H1 (cell line): ENCODE results near the gene CAMTA1. TPM values are rescaled to one million over a fixed set of nuclear protein-coding genes. Genes with fewer than 3 reads are reported as not detected.

Experiments used
- CTCF ChIA-PET: fragments of 300-600 bp; sonication (Branson Sonifier 250); formaldehyde crosslinking; loops from one replicate; lab custom pipeline; 2021; ENCODE audit not compliant: partially characterized antibody; lab: Charles Lee
- POLR2A ChIA-PET: fragments of 300-600 bp; sonication (Branson Sonifier 250); formaldehyde crosslinking; loops from one replicate; lab custom pipeline; 2021; ENCODE audit warnings: inconsistent platforms; ENCODE audit not compliant: partially characterized antibody; lab: Charles Lee
- DNase-seq, 2 experiments: peaks; one replicate each; pipeline versions ENCODE4 v3.0.0 to v3.0.0-alpha.2; 2010 to 2022; ENCODE audit warnings: low spot score in 2 of 2, low read depth in 1 of 2, mixed read lengths in 1 of 2
- FAIRE-seq: peaks from 2 replicates; lab custom pipeline; 2011; peaks lifted over from hg19 to GRCh38; lab: Jason Lieb, UNC
- H2AFZ ChIP-seq: 2 replicates; pipeline ENCODE4 v1.8.1; 2012; ENCODE audit warnings: low read length, inconsistent platforms
- H2AK5ac ChIP-seq: 2 replicates; pipeline ENCODE4 v1.6.1; 2013; ENCODE audit warnings: low read depth, low read length
- H2BK120ac ChIP-seq: replicated peaks from 2 replicates; pipeline ENCODE3; 2013; ENCODE audit warnings: low read depth, low read length, inconsistent platforms
- H2BK12ac ChIP-seq: 2 replicates; pipeline ENCODE4 v1.6.1; 2013; ENCODE audit warnings: low read depth, low read length
- H2BK15ac ChIP-seq: 2 replicates; pipeline ENCODE4 v1.6.1; 2013; ENCODE audit warnings: low read length
- H2BK20ac ChIP-seq: 2 replicates; pipeline ENCODE4 v1.6.1; 2013; ENCODE audit warnings: low read length
- H2BK5ac ChIP-seq: 2 replicates; pipeline ENCODE4 v1.6.1; 2013; ENCODE audit warnings: low read depth, low read length
- H3K14ac ChIP-seq: 2 replicates; pipeline ENCODE4 v1.6.1; 2013; ENCODE audit warnings: inconsistent platforms; ENCODE audit not compliant: insufficient read length
- H3K18ac ChIP-seq: 2 replicates; pipeline ENCODE4 v1.6.1; 2013; ENCODE audit warnings: low read length; ENCODE audit errors: extremely low read depth
- H3K23ac ChIP-seq: 2 replicates; pipeline ENCODE4 v1.6.1; 2013; ENCODE audit warnings: inconsistent platforms; ENCODE audit not compliant: insufficient read length
- H3K23me2 ChIP-seq: 2 replicates; pipeline ENCODE4 v1.6.1; 2013; ENCODE audit warnings: low read depth, low read length
- H3K27ac ChIP-seq: 2 replicates; pipeline ENCODE4 v1.6.1; 2011; ENCODE audit warnings: low read depth, low read length, inconsistent platforms
- H3K27me3 ChIP-seq, 4 experiments: replicated peaks in 1 of 4; 1 replicate in 1 of 4; 2 replicates in 3 of 4; pipeline versions ENCODE4 v1.6.1 to v1.8.1; 2011 to 2013; ENCODE audit warnings: low read length in 3 of 4, mild to moderate bottlenecking in 3 of 4, inconsistent platforms in 2 of 4, mixed read lengths in 2 of 4, moderate library complexity in 1 of 4; ENCODE audit not compliant: control insufficient read depth in 3 of 4, insufficient read depth in 3 of 4; ENCODE audit errors: extremely low read depth in 1 of 4
- H3K36me3 ChIP-seq, 4 experiments: 2 replicates each; pipeline versions ENCODE4 v1.6.1 to v1.8.1; 2011 to 2013; ENCODE audit warnings: mild to moderate bottlenecking in 4 of 4, low read length in 3 of 4, moderate library complexity in 2 of 4, control low read depth in 1 of 4, inconsistent platforms in 1 of 4; ENCODE audit not compliant: insufficient read depth in 4 of 4, control insufficient read depth in 2 of 4
- H3K4ac ChIP-seq: replicated peaks from 2 replicates; pipeline ENCODE3; 2013; ENCODE audit warnings: low read length, low read depth, mixed read lengths, inconsistent platforms; ENCODE audit not compliant: insufficient read length
- H3K4me1 ChIP-seq, 4 experiments: replicated peaks in 1 of 4; 1 replicate in 1 of 4; 2 replicates in 3 of 4; pipeline versions ENCODE4 v1.6.1 to v1.8.1; 2011 to 2013; ENCODE audit warnings: low read length in 3 of 4, inconsistent platforms in 2 of 4, mixed read lengths in 1 of 4; ENCODE audit not compliant: insufficient read depth in 4 of 4, control insufficient read depth in 3 of 4
- H3K4me2 ChIP-seq, 2 experiments: 2 replicates each; pipeline versions ENCODE4 v1.6.1 to v1.8.1; 2011 to 2013; ENCODE audit warnings: low read depth in 2 of 2, low read length in 2 of 2, control low read depth in 1 of 2, inconsistent platforms in 1 of 2, mild to moderate bottlenecking in 1 of 2; ENCODE audit not compliant: insufficient read depth in 1 of 2
- H3K4me3 ChIP-seq, 4 experiments: fragments of 200-600, 300-600 bp in 1 of 4; sonication (generic), shearing (Covaris generic), sonication (Bioruptor Twin) in 1 of 4; 2 replicates each; pipeline versions ENCODE4 v1.5.1 to v1.8.1; 2011 to 2016; ENCODE audit warnings: low read length in 4 of 4, low read depth in 3 of 4, control low read depth in 2 of 4, inconsistent platforms in 2 of 4, mild to moderate bottlenecking in 2 of 4, mixed read lengths in 1 of 4, moderate library complexity in 1 of 4; ENCODE audit not compliant: insufficient read depth in 2 of 4; ENCODE audit errors: extremely low read depth in 1 of 4
- H3K56ac ChIP-seq: replicated peaks from 2 replicates; pipeline ENCODE3; 2013; ENCODE audit warnings: low read depth, mild to moderate bottlenecking, mixed read lengths, low read length, inconsistent platforms; ENCODE audit not compliant: insufficient read length
- H3K79me1 ChIP-seq: 2 replicates; pipeline ENCODE4 v1.6.1; 2013; ENCODE audit warnings: low read depth, low read length, control low read depth
- H3K79me2 ChIP-seq, 2 experiments: 2 replicates each; pipeline versions ENCODE4 v1.6.1 to v1.8.1; 2012 to 2013; ENCODE audit warnings: low read length in 2 of 2, mild to moderate bottlenecking in 2 of 2, inconsistent platforms in 1 of 2; ENCODE audit not compliant: insufficient read depth in 2 of 2, control insufficient read depth in 1 of 2
- H3K9ac ChIP-seq, 4 experiments: replicated peaks in 1 of 4; 1 replicate in 1 of 4; 2 replicates in 3 of 4; pipeline versions ENCODE4 v1.6.1 to v1.8.1; 2011 to 2013; ENCODE audit warnings: low read depth in 3 of 4, low read length in 3 of 4, control low read depth in 2 of 4, mild to moderate bottlenecking in 2 of 4, moderate library complexity in 2 of 4, inconsistent platforms in 1 of 4; ENCODE audit errors: extremely low read depth in 1 of 4
- H3K9me3 ChIP-seq, 2 experiments: 2 replicates each; pipeline versions ENCODE4 v1.6.1 to v1.8.1; 2012 to 2013; ENCODE audit warnings: mild to moderate bottlenecking in 2 of 2, moderate library complexity in 2 of 2, control low read depth in 1 of 2, inconsistent platforms in 1 of 2, low read depth in 1 of 2, low read length in 1 of 2, mixed read lengths in 1 of 2; ENCODE audit not compliant: insufficient read depth in 2 of 2
- H4K20me1 ChIP-seq, 2 experiments: replicated peaks in 1 of 2; 2 replicates each; pipeline versions ENCODE3 to v1.8.1; 2011 to 2013; ENCODE audit warnings: inconsistent platforms in 2 of 2, low read length in 2 of 2, mild to moderate bottlenecking in 1 of 2; ENCODE audit not compliant: insufficient read depth in 2 of 2, control insufficient read depth in 1 of 2
- H4K5ac ChIP-seq: 2 replicates; pipeline ENCODE4 v1.6.1; 2013; ENCODE audit warnings: low read length, low read depth, mixed read lengths, inconsistent platforms; ENCODE audit not compliant: insufficient read length
- H4K8ac ChIP-seq: 2 replicates; pipeline ENCODE4 v1.8.0; 2013; ENCODE audit warnings: mild to moderate bottlenecking, moderate library complexity, low read length, inconsistent platforms; ENCODE audit not compliant: insufficient read depth; ENCODE audit errors: extremely low read depth
- H4K91ac ChIP-seq: replicated peaks from 2 replicates; pipeline ENCODE3; 2013; ENCODE audit warnings: low read length, mixed read lengths, inconsistent platforms; ENCODE audit not compliant: insufficient read length
- YY1 ChIP-seq: IDR thresholded peaks from 2 replicates; pipeline ENCODE4 v1.6.1; 2011; ENCODE audit warnings: low read depth, mild to moderate bottlenecking, low read length
- WGBS, 2 experiments: shearing (Covaris generic) in 1 of 2; methylation state at CpG; one replicate each; pipeline versions ENCODE4 v1.1.6 to v1.1.7; 2013 to 2015; ENCODE audit warnings: low lambda C conversion rate in 2 of 2, mixed read lengths in 2 of 2, inconsistent platforms in 1 of 2, low coverage in 1 of 2, missing lambda C conversion rate in 1 of 2; ENCODE audit not compliant: insufficient replicate concordance in 2 of 2, insufficient coverage in 1 of 2, insufficient read length in 1 of 2; ENCODE audit errors: extremely low coverage in 1 of 2, missing lambda C conversion rate in 1 of 2; 5-methylcytosine and 5-hydroxymethylcytosine counted together
- polyA plus RNA-seq, 7 experiments: library from polyadenylated mRNA; depleted of rRNA in 3 of 7; stranded (reverse) in 5 of 7; unstranded in 2 of 7; fragments of >200 nt in 5 of 7; fragments of 200-250 nt in 2 of 7; gene quantifications; 1 replicate in 5 of 7; 2 replicates in 1 of 7; 4 replicates in 1 of 7; pipeline versions ENCODE4 v1.2.1 to v1.2.3, GENCODE V29; 2011 to 2013; ENCODE audit warnings: missing spikeins in 2 of 7, mixed read lengths in 2 of 7
- total RNA-seq: library from RNA; stranded (reverse); fragmentation: NEBNext Ultra II Directional; extraction: Animal tissue kit (Norgen Biotek cat#: 25700); gene quantifications from 2 replicates; pipeline ENCODE4 v1.2.1, GENCODE V29; 2021

CAMTA1 gene
- total and polyA plus RNA-seq, 2 of the 8 experiments (the other 6 are each of a cell fraction or from before 2014, with no cell fraction given): 65.0 to 119 TPM

GRCh38 chr1:7560601-7561181 lies 775.4 kb downstream of the CAMTA1 start:
- Histone ChIP-seq H4K5ac (no peak overlapping the region), H3K4me1 (peaks cover 0 to 1% (median 0%) of the 10 kb centered on the region in 4 experiments; a peak in 3 of 7 replicates), H4K20me1 (no peaks in the 10 kb centered on the region), H3K9ac (no peak overlapping the region), H3K23ac (no peak overlapping the region), H3K9me3 (no peaks in the 10 kb centered on the region), H2BK12ac (no peak overlapping the region), H3K56ac (no peak overlapping the region), H3K79me1 (no peaks in the 10 kb centered on the region), H3K4me3 (no peak overlapping the region), H3K79me2 (no peaks in the 10 kb centered on the region), H3K4me2 (no peak overlapping the region), H3K18ac (no peak overlapping the region), H2AK5ac (no peak overlapping the region), H2BK5ac (no peak overlapping the region), H2BK20ac (no peak overlapping the region), H3K27ac (no peak overlapping the region), H3K27me3 (no peaks in the 10 kb centered on the region; a peak in 1 of 7 replicates), H3K36me3 (no peaks in the 10 kb centered on the region), H2BK120ac (no peak overlapping the region), H4K91ac (no peak overlapping the region), H2AFZ (no peak overlapping the region), H3K4ac (no peak overlapping the region), H3K14ac (no peak overlapping the region), H4K8ac (peak overlapping the region; percentile 28), H2BK15ac (peak overlapping the region; percentile 23; the same call in 1 of the 2 replicates), H3K23me2 (no peaks in the 10 kb centered on the region)
- DNase-seq (no peak), FAIRE-seq (no peak)
- POLR2A ChIA-PET: interaction anchor here (0.9 kb wide), 1 partner anchor 725 kb away, joined by 3 read pairs; no protein-coding TSS in a partner anchor
- CTCF ChIA-PET: interaction anchor here (0.7 to 6.6 kb wide), 23 partner anchors 8 to 1932 kb away, joined by 3 to 42 read pairs (median 4); no protein-coding TSS in a partner anchor
- WGBS, 2 experiments: 86% methylated on average over 15 of the region's 15 CpGs; no CpG with 5 or more reads in 1 of the 2 experiments
- TF ChIP-seq YY1: no peak
